Germinal center (tissue), 1 donor: ENCODE measurements around the gene SNRNP70.
A peak's percentile ranks its signal among the peaks of the same experiment; 100 is the strongest.

Source experiments
- DNase-seq: peaks from one replicate; pipeline ENCODE4 v3.0.0; 2012; ENCODE audit warnings: mixed read lengths, low spot score

The SNRNP70 gene

DNA sequence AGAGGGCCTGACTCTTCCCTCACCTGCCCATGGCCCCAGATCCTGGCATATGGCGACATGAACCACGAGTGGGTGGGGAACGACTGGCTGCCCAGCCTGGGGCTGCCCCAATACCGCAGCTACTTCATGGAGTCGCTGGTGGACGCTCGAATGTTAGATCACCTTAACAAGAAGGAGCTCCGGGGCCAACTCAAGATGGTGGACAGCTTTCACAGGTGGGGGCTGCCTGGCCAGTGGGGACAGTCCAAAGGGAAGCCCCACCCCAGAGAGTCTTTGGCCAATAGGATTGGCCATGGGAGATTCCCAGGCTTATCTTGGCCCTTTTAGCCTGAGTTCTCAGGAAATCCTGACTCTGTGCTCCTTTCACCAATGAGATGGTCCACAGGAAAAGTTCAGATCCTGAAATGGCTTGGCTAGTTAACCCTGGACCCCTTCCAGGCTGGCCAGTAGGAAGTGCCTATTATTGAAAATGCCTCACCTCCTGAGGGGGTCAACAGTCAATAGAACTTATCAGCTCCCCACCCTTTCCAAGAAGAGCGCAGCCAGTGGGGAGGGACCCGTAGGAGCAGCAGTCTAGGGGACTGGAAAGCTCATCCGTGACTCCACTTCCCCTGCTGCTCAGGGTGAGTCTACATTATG lies 62.9 kb downstream of the SNRNP70 start:
- DNase-seq: no peak

DNA sequence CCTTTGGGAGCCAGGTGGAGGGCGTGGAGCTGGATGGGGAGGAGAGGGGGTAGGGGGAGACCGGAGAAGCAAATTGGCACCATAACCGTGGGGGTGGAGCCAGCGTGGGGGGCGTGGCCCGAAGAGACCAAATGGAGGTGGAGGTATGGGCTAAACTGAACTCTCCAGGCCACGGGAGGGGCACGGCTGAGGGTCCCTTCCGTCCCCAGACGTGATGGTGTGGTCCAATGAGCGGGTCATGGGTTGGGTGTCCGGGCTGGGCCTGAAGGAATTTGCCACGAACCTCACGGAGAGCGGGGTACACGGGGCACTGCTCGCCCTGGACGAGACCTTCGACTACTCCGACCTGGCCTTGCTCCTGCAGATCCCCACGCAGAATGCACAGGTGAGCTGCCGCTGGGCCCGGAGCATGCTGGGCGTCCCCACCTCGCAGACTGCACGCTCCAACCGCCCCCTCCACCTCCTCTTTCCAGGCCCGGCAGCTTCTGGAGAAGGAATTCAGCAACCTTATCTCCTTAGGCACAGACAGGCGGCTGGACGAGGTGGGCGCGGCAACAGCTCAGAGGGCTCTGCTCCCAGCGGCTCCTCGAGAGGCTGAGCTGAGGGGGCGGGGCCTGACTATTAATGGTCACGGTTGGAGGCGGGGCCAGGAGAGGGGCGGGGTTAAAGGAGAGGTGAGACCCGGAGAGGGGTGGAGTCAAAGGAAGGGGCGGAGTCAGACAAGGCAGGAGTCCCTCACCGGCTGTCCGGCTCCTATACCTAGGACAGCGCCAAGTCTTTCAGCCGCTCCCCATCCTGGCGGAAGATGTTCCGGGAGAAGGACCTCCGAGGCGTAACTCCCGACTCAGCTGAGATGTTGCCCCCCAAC lies 63.8 kb downstream of the SNRNP70 start:
- DNase-seq: peak; percentile 94

DNA sequence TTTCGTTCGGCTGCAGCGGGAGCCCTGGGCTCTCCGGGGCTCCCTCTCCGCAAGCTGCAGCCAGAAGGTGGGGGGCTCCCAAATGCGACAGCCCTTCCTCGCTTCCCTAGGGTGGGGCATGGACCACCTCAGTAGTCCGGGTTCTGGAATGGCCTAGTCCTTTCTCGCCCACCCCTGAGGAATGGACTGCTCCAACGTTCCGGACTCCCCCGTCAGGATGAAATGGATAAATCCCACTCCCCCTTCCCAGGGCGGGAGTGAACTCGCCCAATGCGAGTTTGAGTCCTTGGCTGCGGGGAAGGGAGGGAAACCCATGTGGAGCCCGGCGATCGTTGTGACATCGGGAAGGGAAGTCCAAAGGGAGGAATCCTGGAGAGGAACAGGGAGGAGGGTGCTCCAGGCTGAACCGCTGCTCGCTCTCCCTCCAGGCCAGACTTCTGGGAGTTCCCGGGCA lies 64.4 kb downstream of the SNRNP70 start:
- DNase-seq: no peak

DNA sequence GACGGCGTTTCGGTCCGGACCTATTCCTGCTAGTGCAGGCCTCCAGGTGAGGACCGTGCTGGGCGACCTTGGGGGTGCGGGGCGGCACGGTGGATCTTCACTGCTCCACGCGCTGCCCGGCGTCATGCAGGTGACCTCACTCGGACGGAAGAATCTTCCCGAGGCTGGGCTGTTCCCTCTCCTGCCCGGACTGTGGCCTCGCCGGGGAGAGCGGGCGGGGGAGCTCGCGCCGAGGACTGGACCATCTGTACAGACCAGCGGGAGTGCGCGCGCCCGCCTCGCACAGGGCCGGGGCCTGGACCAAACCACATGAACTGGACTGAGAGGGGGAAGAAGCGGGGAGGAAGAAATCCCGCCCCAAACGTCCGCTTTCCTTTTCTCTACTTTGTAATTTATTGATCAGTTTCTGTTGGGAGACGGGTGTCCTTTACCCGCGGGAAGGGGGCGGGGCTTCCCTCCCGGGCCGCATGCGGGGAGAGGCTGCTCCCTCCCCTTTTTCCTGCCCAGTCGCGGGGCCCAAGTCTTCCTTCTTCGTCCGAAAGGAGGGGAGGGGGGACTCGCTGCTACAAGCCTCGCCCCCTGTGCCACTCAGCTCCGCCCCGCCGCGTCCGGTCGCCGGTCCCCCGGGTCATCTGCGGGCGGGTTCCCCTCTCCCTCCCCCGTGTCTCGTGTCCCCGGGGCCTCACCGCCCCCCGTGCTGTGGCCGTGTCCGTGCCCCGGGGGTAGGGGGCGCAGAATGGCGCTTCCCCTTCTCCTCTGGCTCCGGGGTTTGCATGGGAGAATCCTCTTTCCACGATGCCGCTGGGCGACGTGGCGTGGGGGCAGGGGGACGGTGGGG lies 65.1 kb downstream of the SNRNP70 start:
- peak; percentile 55 for DNase-seq

DNA sequence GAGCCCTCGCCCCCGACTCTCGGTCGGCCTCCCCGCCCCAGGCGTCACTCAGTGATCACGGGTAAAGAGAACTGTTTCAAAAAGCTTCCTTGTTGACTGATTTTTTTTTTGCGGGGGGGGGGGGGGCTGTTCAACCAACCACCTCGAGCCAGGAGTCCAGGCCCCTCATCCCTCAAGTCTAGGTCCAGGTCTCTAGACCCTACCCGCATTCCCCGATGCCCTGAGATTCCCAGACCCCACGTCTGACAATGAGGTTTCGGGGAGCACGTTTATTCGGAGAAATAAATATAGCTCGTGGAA lies 65.6 kb downstream of the SNRNP70 start:
- no peak for DNase-seq

DNA sequence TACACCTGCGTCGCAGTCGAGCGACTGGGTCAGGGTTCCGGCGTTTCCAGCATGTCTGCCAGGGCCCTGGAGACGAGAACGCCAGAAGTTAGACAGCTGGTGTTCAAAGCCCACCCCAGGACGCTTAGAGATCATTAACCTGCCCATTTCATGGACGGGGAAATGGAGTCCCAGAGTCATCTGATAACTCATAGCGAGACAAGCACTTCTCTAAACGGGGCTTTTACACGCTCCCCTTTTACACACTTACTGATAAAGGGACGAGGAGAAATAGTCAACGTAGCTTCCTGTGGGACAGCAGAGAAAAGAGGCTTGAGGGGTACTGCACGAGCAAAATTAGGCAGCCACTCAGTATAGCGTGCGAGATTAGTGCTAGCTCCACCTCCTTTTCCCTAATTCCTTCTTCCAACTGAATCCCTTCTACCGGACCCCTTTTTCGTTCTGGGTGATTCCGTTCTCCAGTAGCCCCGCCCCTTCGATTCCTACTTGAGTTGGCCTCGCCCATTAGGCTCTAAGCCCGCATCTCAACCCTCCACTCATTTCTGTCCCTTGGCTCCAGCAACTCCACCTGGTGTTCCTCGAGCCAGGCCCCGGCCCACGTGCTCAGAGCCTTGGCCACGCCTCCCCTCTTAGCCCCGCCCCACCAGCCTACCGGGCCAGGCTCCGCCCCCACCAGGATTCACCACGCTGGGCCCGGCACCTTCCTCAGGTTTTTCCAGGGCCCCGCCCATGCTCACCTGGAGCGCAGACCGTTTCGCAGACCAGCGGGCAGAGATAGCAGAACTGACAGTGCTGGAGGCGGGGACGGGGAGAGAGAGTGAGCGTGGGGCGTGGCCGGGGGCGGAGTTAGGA lies 66.2 kb downstream of the SNRNP70 start:
- DNase-seq: peak; percentile 51

DNA sequence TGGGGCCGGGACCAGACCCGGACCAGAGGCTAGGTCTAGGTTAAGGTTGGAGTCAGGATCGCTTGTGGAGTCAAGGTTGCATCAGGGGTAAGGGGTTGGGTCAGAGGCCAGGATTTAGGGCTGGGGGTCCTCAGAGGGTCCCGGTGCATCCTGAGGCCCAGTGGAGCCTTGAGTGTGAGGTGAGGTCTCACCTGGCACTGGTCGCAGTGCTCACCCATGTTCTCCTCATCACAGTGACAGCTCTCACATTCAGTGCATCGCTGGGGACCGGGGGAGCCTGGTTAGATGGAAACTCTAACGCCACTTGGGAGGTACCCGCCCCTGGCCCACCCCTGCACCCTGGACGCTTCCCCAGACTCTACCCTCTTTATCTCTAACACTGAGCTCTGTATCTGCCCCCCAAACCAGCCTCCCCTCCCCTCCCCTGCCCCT lies 66.9 kb downstream of the SNRNP70 start:
- DNase-seq: no peak

DNA sequence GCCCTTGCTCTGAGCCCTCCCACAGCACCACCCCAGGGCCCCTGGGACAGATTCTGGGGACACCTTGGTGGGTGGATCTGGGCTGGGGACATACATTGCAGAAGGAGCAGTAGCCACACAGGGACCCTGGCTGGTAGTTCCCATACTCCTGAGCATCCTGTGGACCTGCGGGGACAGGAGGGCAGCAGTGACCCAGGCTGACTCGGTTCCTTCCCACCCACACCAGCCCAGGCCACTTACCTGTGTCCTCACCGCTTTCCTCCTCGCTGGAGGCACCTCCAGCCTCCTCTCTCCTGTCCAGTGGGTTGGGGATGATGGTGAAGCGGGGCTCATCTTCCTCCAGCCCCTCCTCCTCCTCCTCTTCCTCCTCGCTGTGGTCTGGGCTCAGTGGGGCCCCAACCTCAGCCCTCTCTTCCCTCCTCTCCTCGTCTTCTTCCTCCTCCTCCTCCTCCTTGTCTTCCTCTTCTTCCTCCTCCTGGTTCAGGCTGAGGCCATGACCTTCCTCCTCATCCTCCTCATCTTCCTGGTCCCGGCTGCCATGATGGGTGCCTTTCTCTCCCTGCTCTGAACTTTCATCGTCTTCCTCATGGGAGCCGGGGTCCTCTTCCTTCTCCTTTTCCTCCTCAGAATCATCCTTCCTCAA lies 68.0 kb downstream of the SNRNP70 start:
- no peak for DNase-seq

DNA sequence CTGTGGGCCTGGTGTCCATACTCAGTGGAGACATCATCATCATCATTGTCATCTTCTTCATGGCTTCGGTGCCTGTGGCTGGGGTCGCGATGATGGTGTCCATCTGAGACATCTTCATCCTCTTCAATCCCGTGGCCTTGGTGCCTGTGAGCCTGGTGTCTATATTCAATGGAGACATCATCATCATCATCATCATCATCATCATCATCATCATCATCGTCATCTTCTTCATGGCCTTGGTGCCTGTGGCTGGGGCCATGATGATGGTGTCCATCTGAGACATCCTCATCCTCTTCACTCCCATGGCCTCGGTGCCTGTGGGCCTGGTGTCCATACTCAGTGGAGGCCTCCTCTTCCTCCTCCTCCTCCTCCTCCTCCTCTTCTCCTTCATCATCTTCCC lies 69.0 kb downstream of the SNRNP70 start:
- DNase-seq: no peak

DNA sequence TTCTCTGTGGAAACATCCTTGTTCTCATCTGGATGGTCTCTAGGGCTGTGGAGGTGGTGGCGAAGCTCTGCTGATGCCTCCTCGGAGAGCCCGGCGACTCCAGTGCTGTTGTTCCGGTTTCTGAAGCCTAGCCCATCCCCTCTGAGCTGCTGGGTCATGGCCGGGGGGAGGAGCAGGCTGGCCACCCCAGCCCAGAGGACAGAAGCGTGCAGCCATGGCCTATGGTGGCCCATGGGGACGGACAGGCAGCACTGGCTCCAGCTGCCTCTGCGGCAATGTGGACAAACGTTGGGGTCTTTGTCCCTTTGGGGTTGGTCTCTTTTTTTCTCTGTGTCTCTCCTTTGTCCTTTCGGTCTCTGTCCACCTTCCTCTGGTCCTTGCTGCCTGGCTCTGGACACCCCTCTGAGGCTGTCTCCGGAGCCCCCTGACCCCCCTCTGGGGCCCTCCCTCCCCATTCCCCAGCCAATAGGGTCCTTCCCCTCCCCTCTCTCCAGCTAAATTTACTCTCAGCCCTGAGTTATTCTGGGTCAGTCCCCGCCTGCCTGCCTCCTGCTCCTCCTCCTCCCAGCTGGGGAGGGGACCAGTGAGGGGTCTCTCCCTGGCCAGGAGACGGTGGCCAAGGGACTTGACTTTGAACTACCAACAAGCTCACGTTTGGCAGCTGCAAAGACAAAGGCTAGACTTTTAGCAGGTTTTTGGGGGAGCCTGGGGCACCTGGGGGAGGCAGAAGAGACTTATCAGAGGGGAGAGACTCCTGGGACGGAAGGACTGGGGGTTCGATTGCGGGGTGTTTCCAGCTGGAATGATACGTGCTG lies 70.0 kb downstream of the SNRNP70 start, which contains the start of gene HRC:
Gene HRC (minus strand): TSS at position 392 of the 815 bp plus-strand sequence. CDS start 159 bp downstream, at position 233.
- no peak for DNase-seq

DNA sequence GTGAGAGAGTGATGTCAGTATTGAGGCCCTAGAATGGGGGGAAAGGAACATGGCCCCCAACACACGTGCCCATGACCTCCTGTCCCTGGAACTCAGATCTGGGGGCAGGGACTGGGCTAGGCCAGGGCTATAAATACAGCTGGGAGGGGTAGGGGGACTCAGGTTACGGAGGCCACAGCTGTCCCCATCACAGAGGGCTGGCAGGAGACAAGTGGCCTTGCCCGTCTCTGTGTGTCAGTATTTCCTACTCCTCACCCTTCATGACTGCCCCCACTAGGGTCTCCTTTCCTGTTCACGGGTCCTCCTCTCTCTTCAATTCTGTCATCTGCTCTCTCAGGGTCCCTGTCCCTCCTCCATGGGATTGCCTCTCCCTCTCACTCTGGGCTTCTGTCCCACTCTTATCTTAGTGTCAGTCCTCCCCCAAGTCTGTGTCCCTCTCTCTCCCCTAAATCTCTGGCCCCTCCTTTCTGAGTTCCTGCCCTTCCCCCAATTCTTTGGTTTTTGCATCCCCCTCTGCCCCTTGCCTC lies 70.6 kb downstream of the SNRNP70 start:
- no peak for DNase-seq

DNA sequence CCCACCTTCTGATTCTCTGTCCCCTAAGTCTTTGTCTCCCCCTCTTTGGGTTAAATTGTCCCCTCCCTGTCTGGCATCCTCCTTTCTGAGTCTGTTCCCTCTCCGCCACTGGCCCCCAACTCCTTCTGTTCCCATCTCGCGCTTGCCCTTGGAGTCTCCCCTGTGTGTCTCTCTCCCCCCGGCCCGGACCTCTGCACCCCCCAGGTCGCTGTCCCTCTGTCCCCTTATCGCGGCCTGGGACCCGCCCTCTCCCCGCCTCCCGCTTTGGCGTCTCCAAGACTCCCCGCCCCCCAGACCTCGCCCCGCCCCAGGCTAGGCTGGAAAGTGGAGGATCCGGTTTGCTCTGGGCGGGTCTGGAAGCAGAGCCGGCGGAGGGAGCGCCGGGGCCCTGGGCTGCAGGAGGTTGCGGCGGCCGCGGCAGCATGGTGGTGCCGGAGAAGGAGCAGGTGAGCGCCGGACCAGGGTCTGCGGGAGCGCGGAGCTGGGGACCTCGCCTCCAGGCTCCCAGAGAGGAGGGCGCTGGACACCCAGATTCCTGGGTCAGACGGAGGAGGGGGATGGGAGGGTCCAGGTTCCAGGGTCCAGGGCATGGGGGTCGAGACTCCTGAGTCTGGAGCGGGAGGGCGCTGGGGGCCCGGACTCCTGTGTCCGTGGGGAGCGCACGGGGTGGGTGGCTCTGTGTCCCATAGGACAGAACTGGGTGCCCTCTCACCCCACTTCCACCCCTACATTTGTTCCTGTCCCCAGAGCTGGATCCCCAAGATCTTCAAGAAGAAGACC lies 72.4 kb downstream of the SNRNP70 start, which contains the start of gene TRPM4:
Gene TRPM4 (plus strand): TSS at position 348 of the 780 bp plus-strand sequence. CDS start 75 bp downstream, at position 423.
- no peak for DNase-seq
